Testis (tissue), 3 donors: ENCODE measurements around the gene KRTAP5-5. TPM values are rescaled to one million over a fixed set of nuclear protein-coding genes. Genes with fewer than 3 reads are reported as not detected.

Experiments
- DNase-seq: peaks from one replicate; pipeline ENCODE4 v3.0.0-alpha.2; 2019
- H3K27ac ChIP-seq, 2 donors: fragments of 200-600 bp; sonication (generic); one replicate each; pipeline ENCODE4 v1.5.1; 2019
- H3K27me3 ChIP-seq: fragments of 200-600 bp; sonication (generic); one replicate; pipeline ENCODE4 v1.5.1; 2019
- H3K36me3 ChIP-seq: fragments of 200-600 bp; sonication (generic); one replicate; pipeline ENCODE4 v1.5.1; 2017; ENCODE audit warnings: low read depth; ENCODE audit errors: missing control alignments
- H3K4me1 ChIP-seq: fragments of 200-600 bp; sonication (generic); one replicate; pipeline ENCODE4 v1.5.1; 2019
- H3K4me3 ChIP-seq, 2 donors: fragments of 200-600 bp; sonication (generic); one replicate each; pipeline ENCODE4 v1.5.1; 2017 to 2019
- H3K9me3 ChIP-seq: fragments of 200-600 bp; sonication (generic); one replicate; pipeline ENCODE4 v1.5.1; 2017
- POLR2A ChIP-seq: fragments of 450-650 bp; IDR thresholded peaks from one replicate; pipeline ENCODE4 v1.6.1; 2017; ENCODE audit warnings: antibody characterized with exemption, mild to moderate bottlenecking, moderate library complexity
- WGBS, 2 donors: methylation state at CpG; one replicate each; pipeline ENCODE4 v1.1.5; 2018; 5-methylcytosine and 5-hydroxymethylcytosine counted together
- intact Hi-C: fragments of 100-400 bp; cut with DNase I; formaldehyde crosslinking; loops from one replicate; pipeline ENCODE4 v1.15.1; 2023; ENCODE audit warnings: low total_unique reads
- polyA plus RNA-seq: library from polyadenylated mRNA; stranded (reverse); fragments of 350-450 nt; fragmentation: Illumina TruSeq; extraction: RNeasy Lipid Tissue Mini Kit (QIAGEN cat#74804); gene quantifications from one replicate; pipeline ENCODE4 v1.2.3, GENCODE V29; 2014; ENCODE audit warnings: low read depth, low replicate concordance; ENCODE audit not compliant: insufficient read depth
- total RNA-seq, 2 donors: library from RNA; depleted of rRNA; stranded (reverse); fragments of >200 nt; gene quantifications; one replicate each; pipeline ENCODE4 v1.2.3, GENCODE V29; 2016
- TF ChIP-seq, protein P1 (sequence below), 3 experiments: fragments of 450-650 bp in 2 of 3; fragments of 200-600 bp in 1 of 3; sonication (generic) in 1 of 3; IDR thresholded peaks; one replicate each; pipeline ENCODE4 v1.5.1; 2016 to 2019; ENCODE audit warnings: antibody characterized with exemption in 3 of 3, mild to moderate bottlenecking in 2 of 3, moderate library complexity in 1 of 3

KRTAP5-5 gene
- total and polyA plus RNA-seq, 3 donors from 2014 or later = not detected

DNA sequence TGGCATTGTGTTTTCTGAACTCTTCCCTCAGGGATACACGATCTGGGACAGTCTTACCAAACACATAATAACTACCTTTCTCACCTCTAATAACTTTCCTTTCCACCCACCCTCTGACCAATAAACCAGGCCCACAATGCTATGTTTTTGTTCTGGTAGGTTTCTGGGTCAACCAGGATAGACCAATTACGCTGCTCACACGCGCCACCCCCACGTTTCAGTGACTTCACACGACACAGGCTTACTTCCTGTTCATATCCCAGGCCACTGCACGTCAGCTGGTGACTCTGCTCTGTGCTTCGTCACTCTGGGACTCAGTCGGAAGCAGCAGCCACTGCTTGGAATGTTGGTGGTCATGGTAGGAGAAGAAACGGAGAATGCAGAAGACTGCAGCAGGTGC lies 10.1 kb upstream of the KRTAP5-5 start:
- Histone ChIP-seq H3K4me3 (no peak overlapping the region), H3K27me3 (no peaks in the 10 kb centered on the region), H3K9me3 (no peaks in the 10 kb centered on the region), H3K4me1 (no peaks in the 10 kb centered on the region), H3K27ac (no peak overlapping the region), H3K36me3 (no peaks in the 10 kb centered on the region)
- DNase-seq = no peak
- intact Hi-C loops = no loop called here
- TF ChIP-seq POLR2A = no peak
- TF ChIP-seq, protein P1, sequence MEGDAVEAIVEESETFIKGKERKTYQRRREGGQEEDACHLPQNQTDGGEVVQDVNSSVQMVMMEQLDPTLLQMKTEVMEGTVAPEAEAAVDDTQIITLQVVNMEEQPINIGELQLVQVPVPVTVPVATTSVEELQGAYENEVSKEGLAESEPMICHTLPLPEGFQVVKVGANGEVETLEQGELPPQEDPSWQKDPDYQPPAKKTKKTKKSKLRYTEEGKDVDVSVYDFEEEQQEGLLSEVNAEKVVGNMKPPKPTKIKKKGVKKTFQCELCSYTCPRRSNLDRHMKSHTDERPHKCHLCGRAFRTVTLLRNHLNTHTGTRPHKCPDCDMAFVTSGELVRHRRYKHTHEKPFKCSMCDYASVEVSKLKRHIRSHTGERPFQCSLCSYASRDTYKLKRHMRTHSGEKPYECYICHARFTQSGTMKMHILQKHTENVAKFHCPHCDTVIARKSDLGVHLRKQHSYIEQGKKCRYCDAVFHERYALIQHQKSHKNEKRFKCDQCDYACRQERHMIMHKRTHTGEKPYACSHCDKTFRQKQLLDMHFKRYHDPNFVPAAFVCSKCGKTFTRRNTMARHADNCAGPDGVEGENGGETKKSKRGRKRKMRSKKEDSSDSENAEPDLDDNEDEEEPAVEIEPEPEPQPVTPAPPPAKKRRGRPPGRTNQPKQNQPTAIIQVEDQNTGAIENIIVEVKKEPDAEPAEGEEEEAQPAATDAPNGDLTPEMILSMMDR (IDR thresholded peaks at IDR 0.05) = no peak
- 57 to 71% methylated on average over 10 of the region's 10 CpGs for WGBS, 2 donors

DNA sequence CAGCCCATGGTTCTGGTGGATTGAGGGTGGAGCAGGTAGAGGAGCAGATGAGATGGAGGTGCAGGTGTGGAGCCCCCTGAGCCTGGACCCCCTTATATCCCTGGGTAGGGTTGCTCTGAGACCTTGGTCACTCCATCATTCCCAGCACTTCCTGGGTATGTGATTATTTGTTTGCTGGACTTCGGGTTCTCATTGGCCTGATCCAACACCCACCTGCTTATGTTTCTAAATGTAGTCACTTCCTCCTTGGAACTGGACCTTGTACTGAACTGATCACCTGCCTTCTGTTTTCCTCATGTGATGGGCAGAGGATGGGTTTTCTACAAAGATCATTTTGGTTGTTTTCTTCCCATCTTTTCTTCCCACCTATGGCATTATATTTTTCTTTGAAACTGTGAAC lies 7.5 kb upstream of the KRTAP5-5 start, which contains the start of gene KRTAP5-4:
KRTAP5-4 (minus strand) TSS at position 53 of the 400 bp plus-strand sequence; CDS start at position 8, 45 bp downstream.
- H3K4me1 ChIP-seq = no peaks in the 10 kb centered on the region
- H3K4me3 ChIP-seq = no peak within 1 kb of the TSS
- no peaks in the 10 kb centered on the region for H3K9me3 ChIP-seq
- no peak within 1 kb of the TSS for H3K27ac ChIP-seq
- WGBS, 2 donors = 55 to 67% methylated on average over 1 of the region's 1 CpG
- TF ChIP-seq POLR2A = no peak
- TF ChIP-seq, protein P1 (IDR thresholded peaks at IDR 0.05) = no peak
- H3K27me3 ChIP-seq = no peaks in the 10 kb centered on the region
- no peak for DNase-seq
- intact Hi-C loops = no loop called here
- no peaks in the 10 kb centered on the region for H3K36me3 ChIP-seq

DNA sequence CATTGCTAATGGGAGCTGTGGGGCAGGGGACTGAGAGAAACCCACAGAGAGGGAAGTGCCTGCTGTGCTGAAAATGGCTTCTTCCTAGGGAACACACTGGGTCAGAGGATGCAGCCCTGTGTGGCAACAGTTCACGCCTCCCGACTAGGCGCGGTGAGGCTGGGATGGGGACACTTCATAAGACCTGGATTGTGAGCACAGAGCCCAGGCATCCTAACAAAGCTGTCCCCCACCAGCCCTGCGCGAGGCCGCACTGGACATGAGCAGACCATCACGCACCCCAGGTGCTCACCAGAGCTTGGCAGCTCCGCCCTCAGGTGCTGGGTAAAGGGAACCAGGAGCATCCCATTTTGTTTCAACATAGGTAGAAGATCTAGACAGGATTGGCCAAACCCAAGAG lies 5.9 kb upstream of the KRTAP5-5 start:
- Histone ChIP-seq H3K4me3 (no peak overlapping the region), H3K9me3 (no peaks in the 10 kb centered on the region), H3K36me3 (no peaks in the 10 kb centered on the region), H3K27me3 (no peaks in the 10 kb centered on the region), H3K27ac (no peak overlapping the region), H3K4me1 (no peaks in the 10 kb centered on the region)
- DNase-seq = no peak
- 85 to 95% methylated on average over 9 of the region's 9 CpGs for WGBS, 2 donors
- intact Hi-C loops = no loop called here
- TF ChIP-seq POLR2A = no peak
- TF ChIP-seq, protein P1 (IDR thresholded peaks at IDR 0.05) = no peak

GRCh38 chr11:1624621-1625020 lies 5.0 kb upstream of the KRTAP5-5 start:
- Histone ChIP-seq H3K4me3 (no peak overlapping the region), H3K36me3 (no peaks in the 10 kb centered on the region), H3K9me3 (no peaks in the 10 kb centered on the region), H3K4me1 (no peaks in the 10 kb centered on the region), H3K27ac (no peak overlapping the region), H3K27me3 (no peaks in the 10 kb centered on the region)
- intact Hi-C loops = no loop called here
- no peak for DNase-seq
- TF ChIP-seq POLR2A = no peak
- TF ChIP-seq, protein P1 (IDR thresholded peaks at IDR 0.05) = no peak
- WGBS, 2 donors = 83 to 87% methylated on average over 16 of the region's 16 CpGs

DNA sequence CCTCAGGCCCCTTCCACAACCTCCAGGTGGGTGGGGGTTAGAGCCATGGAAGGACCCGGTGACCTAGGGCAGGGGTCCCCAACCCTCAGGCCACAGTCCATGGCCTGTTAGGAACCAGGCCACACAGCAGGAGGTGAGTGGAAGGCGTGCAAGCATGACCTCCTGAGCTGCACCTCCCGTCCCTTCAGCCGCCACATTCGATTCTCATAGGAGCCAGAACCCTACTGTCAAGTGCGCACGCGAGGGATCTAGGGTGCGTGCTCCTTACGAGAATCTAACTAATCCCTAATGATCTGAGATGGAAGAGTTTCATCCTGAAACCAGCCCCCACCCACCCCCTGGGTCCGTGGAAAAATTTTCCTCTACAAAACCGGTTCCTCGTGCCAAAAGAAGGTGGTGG lies 4.0 kb upstream of the KRTAP5-5 start:
- no peak for TF ChIP-seq POLR2A
- TF ChIP-seq, protein P1 (IDR thresholded peaks at IDR 0.05) = no peak
- H3K27ac ChIP-seq = no peak overlapping the region
- intact Hi-C loops = no loop called here
- H3K9me3 ChIP-seq = no peaks in the 10 kb centered on the region
- no peaks in the 10 kb centered on the region for H3K27me3 ChIP-seq
- no peak for DNase-seq
- WGBS, 2 donors = 94 to 98% methylated on average over 8 to 13 of the region's 13 CpGs
- no peaks in the 10 kb centered on the region for H3K4me1 ChIP-seq
- no peaks in the 10 kb centered on the region for H3K36me3 ChIP-seq
- H3K4me3 ChIP-seq = no peak overlapping the region
